NCI-H2196 (cell line): ENCODE measurements around the gene MPRIP.

ENCODE experiments used
- DNase-seq: peaks from one replicate; lab custom pipeline; 2025; ENCODE audit not compliant: unreplicated experiment; lab: John Stamatoyannopoulos, UW

MPRIP gene

GRCh38 chr17:17066021-17066420 lies 23.8 kb downstream of the MPRIP start:
- DNase-seq, result no peak

- DNase-seq, result no peak
Measured at GRCh38 chr17:17067257-17067656, 25.0 kb downstream of the MPRIP start.

- no peak for DNase-seq
Measured at GRCh38 chr17:17069849-17070248, 27.6 kb downstream of the MPRIP start.

- no peak for DNase-seq
Measured at GRCh38 chr17:17070931-17071330, 28.7 kb downstream of the MPRIP start.

- no peak for DNase-seq
Measured at GRCh38 chr17:17071531-17072360, 29.5 kb downstream of the MPRIP start.

GRCh38 chr17:17072546-17072945 lies 30.3 kb downstream of the MPRIP start:
- DNase-seq, result no peak

- DNase-seq, result no peak
Measured at GRCh38 chr17:17073030-17073564, 30.8 kb downstream of the MPRIP start.

- no peak for DNase-seq
Measured at GRCh38 chr17:17073581-17074403, 31.5 kb downstream of the MPRIP start.

GRCh38 chr17:17075125-17075781 lies 33.0 kb downstream of the MPRIP start:
- no peak for DNase-seq

- DNase-seq, result no peak
Measured at GRCh38 chr17:17076066-17076465, 33.8 kb downstream of the MPRIP start.

GRCh38 chr17:17077101-17077500 lies 34.8 kb downstream of the MPRIP start:
- no peak for DNase-seq

- no peak for DNase-seq
Measured at GRCh38 chr17:17077861-17078732, 35.8 kb downstream of the MPRIP start.

GRCh38 chr17:17078832-17079231 lies 36.6 kb downstream of the MPRIP start:
- DNase-seq, result no peak

- DNase-seq, result no peak
Measured at GRCh38 chr17:17079336-17079735, 37.1 kb downstream of the MPRIP start.

GRCh38 chr17:17079761-17080160 lies 37.5 kb downstream of the MPRIP start:
- DNase-seq, result no peak

GRCh38 chr17:17080181-17080631 lies 37.9 kb downstream of the MPRIP start:
- DNase-seq, result no peak

GRCh38 chr17:17080781-17081180 lies 38.5 kb downstream of the MPRIP start:
- DNase-seq, result no peak

- no peak for DNase-seq
Measured at GRCh38 chr17:17081304-17081940, 39.2 kb downstream of the MPRIP start.

GRCh38 chr17:17082878-17083277 lies 40.6 kb downstream of the MPRIP start:
- no peak for DNase-seq

- DNase-seq, result no peak
Measured at GRCh38 chr17:17084317-17084835, 42.1 kb downstream of the MPRIP start.
